ENCODE data around the gene EXOC2.

Gene EXOC2

DNA sequence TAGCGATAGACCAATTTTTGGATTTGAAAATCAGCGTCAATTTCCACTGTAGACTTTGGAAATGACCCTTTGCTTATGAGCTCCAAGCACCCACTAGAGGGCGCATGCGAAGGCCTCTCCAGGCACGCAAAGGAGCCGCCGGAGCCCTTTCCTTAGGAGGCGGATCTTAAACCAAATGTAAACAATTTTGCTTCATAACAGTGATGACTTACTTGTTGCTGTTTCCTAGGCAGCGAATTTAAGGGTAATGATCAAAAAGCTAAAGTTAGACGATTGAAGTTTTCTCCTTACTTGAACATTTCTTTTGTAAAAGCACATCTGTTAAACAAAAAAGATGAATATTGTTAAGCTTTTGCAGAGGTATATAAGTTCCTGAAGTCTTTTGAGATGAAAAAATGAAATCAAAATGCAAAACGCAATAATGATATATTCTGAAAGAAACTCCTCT is 29.2 kb upstream of the EXOC2 start:
- intact Hi-C loops (cut with DNase I; ENCODE audit: low total_unique reads) = no loop called here
- Histone ChIP-seq H3K36me3 (no peaks in the 10 kb centered on the region), H3K27me3 (peaks cover 0 to 7% of the 10 kb centered on the region in 2 donors), H3K4me3 (no peak overlapping the region), H3K27ac (no peak overlapping the region), H3K9me3 (no peaks in the 10 kb centered on the region), H3K4me1 (peaks cover 0 to 5% (median 0%) of the 10 kb centered on the region in 4 donors)
- peak; percentile 63 to 85 for TF ChIP-seq CTCF (IDR thresholded peaks at IDR 0.05)
- peak; percentile 70 to 79 for DNase-seq

GRCh38 chr6:718345-718744 is 25.4 kb upstream of the EXOC2 start:
- H3K9me3 ChIP-seq = no peaks in the 10 kb centered on the region
- no peaks in the 10 kb centered on the region for H3K27me3 ChIP-seq

DNA sequence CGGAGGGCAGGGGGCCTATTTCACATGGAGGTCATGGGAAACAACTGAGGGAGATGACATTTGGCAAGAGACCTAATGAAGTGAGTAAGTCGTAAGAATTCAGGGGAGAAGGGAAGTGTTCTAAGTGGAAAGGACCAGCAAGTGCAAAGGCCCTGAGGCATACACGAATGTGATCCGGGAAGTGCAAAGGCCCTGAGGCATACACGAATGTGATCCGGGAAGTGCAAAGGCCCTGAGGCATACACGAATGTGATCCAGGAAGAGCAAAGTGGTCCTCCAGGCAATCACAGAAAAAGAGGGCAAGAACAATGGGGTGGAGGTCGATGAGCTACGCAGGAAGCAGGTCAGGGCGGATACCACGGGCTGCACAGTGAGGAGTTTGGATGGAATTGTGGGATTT is 24.2 kb upstream of the EXOC2 start:
- intact Hi-C loops (cut with DNase I; ENCODE audit: low total_unique reads) = no loop called here
- H3K27ac ChIP-seq = no peak overlapping the region
- H3K4me1 ChIP-seq = peaks cover 0 to 3% (median 0%) of the 10 kb centered on the region in 4 donors
- no peaks in the 10 kb centered on the region for H3K36me3 ChIP-seq
- TF ChIP-seq CTCF (IDR thresholded peaks at IDR 0.05) = no peak
- no peaks in the 10 kb centered on the region for H3K27me3 ChIP-seq
- H3K9me3 ChIP-seq = no peaks in the 10 kb centered on the region
- no peak for DNase-seq
- no peak overlapping the region for H3K4me3 ChIP-seq

More at GRCh38 chr6:718345-718744, 25.4 kb upstream of the EXOC2 start:
- no peak for TF ChIP-seq CTCF (IDR thresholded peaks at IDR 0.05)
- Histone ChIP-seq H3K27ac (no peak overlapping the region), H3K4me3 (no peak overlapping the region), H3K4me1 (peaks cover 0 to 5% (median 0%) of the 10 kb centered on the region in 4 donors), H3K36me3 (no peaks in the 10 kb centered on the region)
- DNase-seq = no peak
- intact Hi-C loops (cut with DNase I; ENCODE audit: low total_unique reads) = no loop called here

- H3K4me1 ChIP-seq = no peaks in the 10 kb centered on the region
- H3K9me3 ChIP-seq = no peaks in the 10 kb centered on the region
- H3K27ac ChIP-seq = no peak overlapping the region
- intact Hi-C loops (cut with DNase I; ENCODE audit: low total_unique reads) = no loop called here
- no peak overlapping the region for H3K4me3 ChIP-seq
- H3K27me3 ChIP-seq = no peaks in the 10 kb centered on the region
- H3K36me3 ChIP-seq = no peaks in the 10 kb centered on the region
- TF ChIP-seq CTCF (IDR thresholded peaks at IDR 0.05) = no peak
- no peak for DNase-seq
These were observed 23.0 kb upstream of the EXOC2 start for GRCh38 chr6:715709-716491.

DNA sequence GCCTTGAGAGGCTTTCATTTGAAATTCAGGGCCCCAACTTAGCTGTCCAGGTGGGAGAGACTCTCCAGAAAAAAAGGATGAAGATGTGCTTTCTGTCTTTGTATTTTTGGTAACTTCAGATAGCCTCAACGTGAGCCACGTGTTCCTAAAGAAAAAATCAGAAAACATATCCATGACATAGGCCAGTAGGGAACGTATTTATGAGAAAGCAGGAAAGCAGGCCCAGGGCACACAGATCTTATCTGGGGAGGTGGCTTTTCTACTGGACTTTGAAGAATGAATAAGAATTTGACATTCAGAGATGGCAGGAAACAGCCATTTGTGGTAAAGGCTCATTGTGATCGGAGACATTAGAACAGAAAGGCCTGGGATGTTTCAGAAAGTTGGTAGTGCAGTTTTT is 21.2 kb upstream of the EXOC2 start:
- Histone ChIP-seq H3K4me3 (no peak overlapping the region), H3K4me1 (peaks cover 0 to 4% (median 0%) of the 10 kb centered on the region in 4 donors), H3K9me3 (no peaks in the 10 kb centered on the region), H3K36me3 (no peaks in the 10 kb centered on the region), H3K27me3 (no peaks in the 10 kb centered on the region), H3K27ac (no peak overlapping the region)
- no peak for TF ChIP-seq CTCF (IDR thresholded peaks at IDR 0.05)
- no peak for DNase-seq
- intact Hi-C loops (cut with DNase I; ENCODE audit: low total_unique reads) = no loop called here
